ENCODE results near the gene PAMR1.

PAMR1 gene

GRCh38 chr11:35520376-35520775 lies 5.0 kb downstream of the PAMR1 start:
- no peak overlapping the region for H2BK5ac ChIP-seq (ENCODE audit: low read length)
- H3K9ac ChIP-seq (ENCODE audit: low read length) = no peak overlapping the region
- H3K27me3 ChIP-seq (ENCODE audit: insufficient read depth, low read length, poor library complexity) = no peaks in the 10 kb centered on the region
- no peak overlapping the region for H2BK15ac ChIP-seq (replicated peaks; ENCODE audit: low read depth)
- H3K4ac ChIP-seq (ENCODE audit: low read depth, low read length) = no peak overlapping the region
- H3K4me3 ChIP-seq (ENCODE audit: low read length) = no peak overlapping the region
- H4K5ac ChIP-seq (ENCODE audit: low read length) = no peak overlapping the region
- no peak overlapping the region for H3K23ac ChIP-seq (ENCODE audit: low read length)
- H3K56ac ChIP-seq (ENCODE audit: low read length) = no peak overlapping the region
- no peak overlapping the region for H3K18ac ChIP-seq (ENCODE audit: low read length)
- no peak overlapping the region for H2BK120ac ChIP-seq (ENCODE audit: low read depth, low read length)
- no peaks in the 10 kb centered on the region for H3K4me1 ChIP-seq (ENCODE audit: control insufficient read depth, low read depth, low read length)
- H3K79me2 ChIP-seq (ENCODE audit: control insufficient read depth, insufficient read depth, low read length) = no peaks in the 10 kb centered on the region
- DNase-seq = no peak
- H3K36me3 ChIP-seq (ENCODE audit: control insufficient read depth, insufficient read depth, low read length) = no peaks in the 10 kb centered on the region
- H4K8ac ChIP-seq (ENCODE audit: low read depth, low read length) = no peak overlapping the region
- H3K4me2 ChIP-seq (ENCODE audit: low read length) = no peak overlapping the region
- WGBS (ENCODE audit: extremely low coverage, insufficient coverage, low lambda C conversion rate) = no CpG with 5 or more reads among the region's 1 CpG
- H3K27ac ChIP-seq (ENCODE audit: low read depth, low read length) = no peak overlapping the region
- H2AK5ac ChIP-seq (ENCODE audit: low read length) = no peak overlapping the region
- H3K79me1 ChIP-seq (ENCODE audit: low read length) = no peaks in the 10 kb centered on the region

DNA sequence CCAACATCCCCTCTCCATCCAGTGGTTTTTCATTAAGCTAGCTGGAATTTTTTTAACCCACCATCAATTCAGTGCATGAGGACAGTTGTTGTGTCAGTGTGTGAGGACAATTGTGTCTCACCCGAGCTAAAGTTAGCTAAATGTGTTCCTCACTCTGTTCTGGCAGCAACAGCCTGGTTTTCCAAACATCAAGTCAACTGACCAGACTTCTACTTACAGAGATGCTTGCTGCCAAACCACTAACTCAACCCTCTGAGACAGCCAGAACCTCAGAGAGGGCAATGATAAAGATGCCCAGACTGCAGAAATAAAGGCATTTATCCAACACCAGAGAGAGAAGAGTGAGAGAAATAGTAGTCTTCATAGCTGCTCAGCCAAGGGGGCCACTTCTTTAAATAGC lies 6.7 kb downstream of the PAMR1 start:
- H3K56ac ChIP-seq (ENCODE audit: low read length) = no peak overlapping the region
- no CpG with 5 or more reads among the region's 1 CpG for WGBS (ENCODE audit: extremely low coverage, insufficient coverage, low lambda C conversion rate)
- no peak overlapping the region for H2AK5ac ChIP-seq (ENCODE audit: low read length)
- no peaks in the 10 kb centered on the region for H3K27me3 ChIP-seq (ENCODE audit: insufficient read depth, low read length, poor library complexity)
- no peak overlapping the region for H3K4me2 ChIP-seq (ENCODE audit: low read length)
- H3K18ac ChIP-seq (ENCODE audit: low read length) = no peak overlapping the region
- DNase-seq = no peak
- H3K36me3 ChIP-seq (ENCODE audit: control insufficient read depth, insufficient read depth, low read length) = no peaks in the 10 kb centered on the region
- H2BK120ac ChIP-seq (ENCODE audit: low read depth, low read length) = no peak overlapping the region
- no peak overlapping the region for H3K9ac ChIP-seq (ENCODE audit: low read length)
- H4K5ac ChIP-seq (ENCODE audit: low read length) = no peak overlapping the region
- H3K79me1 ChIP-seq (ENCODE audit: low read length) = no peaks in the 10 kb centered on the region
- H3K4me1 ChIP-seq (ENCODE audit: control insufficient read depth, low read depth, low read length) = no peaks in the 10 kb centered on the region
- H2BK5ac ChIP-seq (ENCODE audit: low read length) = no peak overlapping the region
- no peak overlapping the region for H3K23ac ChIP-seq (ENCODE audit: low read length)
- no peaks in the 10 kb centered on the region for H3K79me2 ChIP-seq (ENCODE audit: control insufficient read depth, insufficient read depth, low read length)
- no peak overlapping the region for H3K4ac ChIP-seq (ENCODE audit: low read depth, low read length)
- no peak overlapping the region for H2BK15ac ChIP-seq (replicated peaks; ENCODE audit: low read depth)
- no peak overlapping the region for H3K27ac ChIP-seq (ENCODE audit: low read depth, low read length)
- no peak overlapping the region for H3K4me3 ChIP-seq (ENCODE audit: low read length)
- H4K8ac ChIP-seq (ENCODE audit: low read depth, low read length) = no peak overlapping the region

DNA sequence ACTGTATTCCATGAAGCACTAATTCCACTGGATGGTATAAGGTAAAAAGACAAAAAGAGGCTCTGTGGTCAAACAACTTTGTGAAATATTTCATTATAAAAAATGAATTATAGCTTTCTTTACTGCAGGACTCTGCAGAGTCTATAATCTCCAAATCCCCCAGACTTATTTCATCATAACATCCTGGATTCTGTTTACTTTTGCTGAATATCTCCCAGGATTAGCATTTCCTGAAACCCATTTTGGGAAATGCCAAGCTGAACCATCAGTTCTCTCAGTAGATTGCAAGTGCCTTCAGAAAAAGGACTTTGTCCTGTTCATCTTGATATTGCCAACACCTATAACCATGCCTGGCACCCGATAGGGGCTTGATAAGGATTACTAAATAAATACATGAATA lies 7.9 kb downstream of the PAMR1 start:
- Histone ChIP-seq H3K4me1 (ENCODE audit: control insufficient read depth, low read depth, low read length) (no peaks in the 10 kb centered on the region), H3K4me3 (ENCODE audit: low read length) (no peak overlapping the region), H4K5ac (ENCODE audit: low read length) (no peak overlapping the region), H3K36me3 (ENCODE audit: control insufficient read depth, insufficient read depth, low read length) (no peaks in the 10 kb centered on the region), H3K27ac (ENCODE audit: low read depth, low read length) (no peak overlapping the region), H3K79me1 (ENCODE audit: low read length) (no peaks in the 10 kb centered on the region), H3K79me2 (ENCODE audit: control insufficient read depth, insufficient read depth, low read length) (no peaks in the 10 kb centered on the region), H3K18ac (ENCODE audit: low read length) (no peak overlapping the region), H2BK120ac (ENCODE audit: low read depth, low read length) (no peak overlapping the region), H3K4me2 (ENCODE audit: low read length) (no peak overlapping the region), H3K56ac (ENCODE audit: low read length) (no peak overlapping the region), H3K27me3 (ENCODE audit: insufficient read depth, low read length, poor library complexity) (no peaks in the 10 kb centered on the region), H2AK5ac (ENCODE audit: low read length) (no peak overlapping the region), H3K4ac (ENCODE audit: low read depth, low read length) (no peak overlapping the region), H2BK5ac (ENCODE audit: low read length) (no peak overlapping the region), H3K9ac (ENCODE audit: low read length) (no peak overlapping the region), H3K23ac (ENCODE audit: low read length) (no peak overlapping the region), H4K8ac (ENCODE audit: low read depth, low read length) (no peak overlapping the region), H2BK15ac (replicated peaks; ENCODE audit: low read depth) (no peak overlapping the region)
- no peak for DNase-seq
- WGBS (ENCODE audit: extremely low coverage, insufficient coverage, low lambda C conversion rate) = no CpG with 5 or more reads among the region's 1 CpG

DNA sequence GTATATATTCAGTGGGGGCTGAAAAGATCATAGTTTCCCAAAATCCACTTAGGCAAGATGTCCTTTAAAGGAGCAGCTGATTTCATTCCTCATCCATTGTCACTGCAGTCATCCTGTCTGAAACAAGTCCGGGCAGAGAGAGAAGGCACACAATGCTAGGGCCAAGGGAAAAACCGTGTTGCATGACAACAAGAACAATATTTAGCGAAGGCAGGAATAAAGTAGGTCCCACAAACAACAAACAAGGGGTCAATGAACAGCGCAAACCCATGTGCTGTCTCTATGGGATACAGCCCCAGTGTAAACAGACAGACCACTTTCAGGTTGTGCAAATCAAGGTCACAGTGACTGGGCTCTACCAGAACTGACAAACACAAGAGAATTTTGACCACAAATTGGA lies 9.0 kb downstream of the PAMR1 start:
- Histone ChIP-seq H3K4me1 (ENCODE audit: control insufficient read depth, low read depth, low read length) (no peaks in the 10 kb centered on the region), H3K79me2 (ENCODE audit: control insufficient read depth, insufficient read depth, low read length) (no peaks in the 10 kb centered on the region), H2BK15ac (replicated peaks; ENCODE audit: low read depth) (no peak overlapping the region), H3K56ac (ENCODE audit: low read length) (no peak overlapping the region), H3K23ac (ENCODE audit: low read length) (no peak overlapping the region), H4K5ac (ENCODE audit: low read length) (no peak overlapping the region), H2AK5ac (ENCODE audit: low read length) (no peak overlapping the region), H2BK5ac (ENCODE audit: low read length) (no peak overlapping the region), H3K4ac (ENCODE audit: low read depth, low read length) (no peak overlapping the region), H3K4me3 (ENCODE audit: low read length) (no peak overlapping the region), H2BK120ac (ENCODE audit: low read depth, low read length) (no peak overlapping the region), H3K79me1 (ENCODE audit: low read length) (no peaks in the 10 kb centered on the region), H3K27ac (ENCODE audit: low read depth, low read length) (no peak overlapping the region), H4K8ac (ENCODE audit: low read depth, low read length) (no peak overlapping the region), H3K36me3 (ENCODE audit: control insufficient read depth, insufficient read depth, low read length) (no peaks in the 10 kb centered on the region), H3K27me3 (ENCODE audit: insufficient read depth, low read length, poor library complexity) (no peaks in the 10 kb centered on the region), H3K4me2 (ENCODE audit: low read length) (no peak overlapping the region), H3K9ac (ENCODE audit: low read length) (no peak overlapping the region), H3K18ac (ENCODE audit: low read length) (no peak overlapping the region)
- WGBS (ENCODE audit: extremely low coverage, insufficient coverage, low lambda C conversion rate) = no CpG with 5 or more reads among the region's 4 CpGs
- DNase-seq = no peak

DNA sequence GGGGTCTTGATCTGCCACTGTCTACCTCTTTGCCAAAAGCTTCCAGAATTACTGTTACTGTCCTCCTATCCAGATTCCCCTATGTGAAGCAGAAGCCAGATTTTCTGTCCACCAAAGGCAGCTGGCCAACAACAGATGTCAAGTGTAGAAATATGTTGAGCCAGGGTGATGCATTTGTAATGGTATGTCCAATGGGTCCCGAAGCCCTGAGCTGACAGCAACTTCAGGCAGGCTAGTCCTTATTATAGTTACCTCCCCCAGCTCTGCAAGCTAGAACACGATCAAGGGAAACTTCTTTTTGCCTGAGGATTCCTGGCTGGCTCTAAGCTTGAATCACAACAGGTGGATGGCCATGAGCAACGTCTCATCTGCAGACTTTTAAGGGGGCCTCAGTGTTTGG lies 10.2 kb downstream of the PAMR1 start:
- H3K4me2 ChIP-seq (ENCODE audit: low read length) = no peak overlapping the region
- H3K18ac ChIP-seq (ENCODE audit: low read length) = no peak overlapping the region
- H2AK5ac ChIP-seq (ENCODE audit: low read length) = no peak overlapping the region
- no peak overlapping the region for H3K4ac ChIP-seq (ENCODE audit: low read depth, low read length)
- no peaks in the 10 kb centered on the region for H3K27me3 ChIP-seq (ENCODE audit: insufficient read depth, low read length, poor library complexity)
- no peak overlapping the region for H4K8ac ChIP-seq (ENCODE audit: low read depth, low read length)
- H3K4me3 ChIP-seq (ENCODE audit: low read length) = no peak overlapping the region
- H2BK5ac ChIP-seq (ENCODE audit: low read length) = no peak overlapping the region
- H3K79me1 ChIP-seq (ENCODE audit: low read length) = no peaks in the 10 kb centered on the region
- no peak overlapping the region for H2BK120ac ChIP-seq (ENCODE audit: low read depth, low read length)
- H2BK15ac ChIP-seq (replicated peaks; ENCODE audit: low read depth) = no peak overlapping the region
- DNase-seq = no peak
- H3K27ac ChIP-seq (ENCODE audit: low read depth, low read length) = no peak overlapping the region
- no peak overlapping the region for H3K23ac ChIP-seq (ENCODE audit: low read length)
- H3K79me2 ChIP-seq (ENCODE audit: control insufficient read depth, insufficient read depth, low read length) = no peaks in the 10 kb centered on the region
- H3K9ac ChIP-seq (ENCODE audit: low read length) = no peak overlapping the region
- no peaks in the 10 kb centered on the region for H3K36me3 ChIP-seq (ENCODE audit: control insufficient read depth, insufficient read depth, low read length)
- H3K4me1 ChIP-seq (ENCODE audit: control insufficient read depth, low read depth, low read length) = no peaks in the 10 kb centered on the region
- no CpG with 5 or more reads among the region's 3 CpGs for WGBS (ENCODE audit: extremely low coverage, insufficient coverage, low lambda C conversion rate)
- no peak overlapping the region for H4K5ac ChIP-seq (ENCODE audit: low read length)
- no peak overlapping the region for H3K56ac ChIP-seq (ENCODE audit: low read length)

- Histone ChIP-seq H3K4ac (ENCODE audit: low read depth, low read length) (no peak overlapping the region), H3K4me2 (ENCODE audit: low read length) (no peak overlapping the region), H3K23ac (ENCODE audit: low read length) (no peak overlapping the region), H3K4me3 (ENCODE audit: low read length) (no peak overlapping the region), H2BK5ac (ENCODE audit: low read length) (no peak overlapping the region), H4K5ac (ENCODE audit: low read length) (no peak overlapping the region), H3K56ac (ENCODE audit: low read length) (no peak overlapping the region), H3K79me2 (ENCODE audit: control insufficient read depth, insufficient read depth, low read length) (no peaks in the 10 kb centered on the region), H2AK5ac (ENCODE audit: low read length) (no peak overlapping the region), H3K4me1 (ENCODE audit: control insufficient read depth, low read depth, low read length) (no peaks in the 10 kb centered on the region), H2BK15ac (replicated peaks; ENCODE audit: low read depth) (no peak overlapping the region), H3K27ac (ENCODE audit: low read depth, low read length) (no peak overlapping the region), H3K9ac (ENCODE audit: low read length) (no peak overlapping the region), H4K8ac (ENCODE audit: low read depth, low read length) (no peak overlapping the region), H3K36me3 (ENCODE audit: control insufficient read depth, insufficient read depth, low read length) (no peaks in the 10 kb centered on the region), H3K27me3 (ENCODE audit: insufficient read depth, low read length, poor library complexity) (no peaks in the 10 kb centered on the region), H3K79me1 (ENCODE audit: low read length) (no peaks in the 10 kb centered on the region), H3K18ac (ENCODE audit: low read length) (no peak overlapping the region), H2BK120ac (ENCODE audit: low read depth, low read length) (no peak overlapping the region)
- no CpG with 5 or more reads among the region's 3 CpGs for WGBS (ENCODE audit: extremely low coverage, insufficient coverage, low lambda C conversion rate)
- no peak for DNase-seq
Observed at GRCh38 chr11:35514481-35514880, 10.9 kb downstream of the PAMR1 start.
